ENCODE data around the gene TSC2. TPM values are rescaled to one million over a fixed set of nuclear protein-coding genes. Genes with fewer than 3 reads are reported as not detected.
"Not testable (repeated sequence)": the region's sequence is repeated elsewhere in the genome, so short reads cannot be mapped to it uniquely, and the experiment has no call there.

The TSC2 gene
- polyA plus RNA-seq, 2 donors, result 31.1 to 66.6 TPM

DNA sequence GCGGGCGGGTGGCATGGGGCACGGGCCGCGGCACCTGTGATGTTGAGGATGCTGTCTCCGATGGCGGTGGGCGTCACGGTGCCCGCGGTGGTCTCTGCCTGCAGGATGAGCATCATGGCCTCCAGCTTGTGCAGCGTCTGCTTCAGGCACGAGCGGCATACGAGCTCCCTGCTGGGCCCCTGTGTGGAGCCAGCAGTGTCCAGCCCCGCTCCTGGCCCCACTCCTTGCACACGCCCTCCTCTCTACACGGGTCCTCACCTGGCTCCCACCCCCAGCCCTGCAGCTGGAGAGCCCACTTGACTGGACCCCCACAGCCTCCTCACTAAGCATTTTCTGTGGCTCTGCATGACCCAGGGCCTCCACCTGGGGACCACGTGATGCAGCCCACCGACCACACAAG, 56.7 kb downstream of the TSC2 start:
- not testable (repeated sequence) for H3K9me3 ChIP-seq (ENCODE audit: control insufficient read depth in 2 of 2, insufficient read depth in 1 of 2, low read depth in 1 of 2, low read length in 1 of 2); H3K27me3 ChIP-seq (ENCODE audit: control insufficient read depth in 1 of 2, insufficient read depth in 2 of 2, low read length in 2 of 2); H3K4me3 ChIP-seq (ENCODE audit: low read depth in 1 of 2, low read length in 2 of 2); H3K4me1 ChIP-seq (ENCODE audit: control insufficient read depth in 2 of 2, insufficient read depth in 2 of 2, low read length in 1 of 2); H3K27ac ChIP-seq (ENCODE audit: low read depth in 2 of 2, low read length in 1 of 2)
- peaks cover 3 to 52% of the 10 kb centered on the region in 2 donors for H3K36me3 ChIP-seq (ENCODE audit: control insufficient read depth in 2 of 2, insufficient read depth in 2 of 2, low read length in 1 of 2)
- 82 to 89% methylated on average over 3 to 18 of the region's 20 CpGs for WGBS, 2 donors

DNA sequence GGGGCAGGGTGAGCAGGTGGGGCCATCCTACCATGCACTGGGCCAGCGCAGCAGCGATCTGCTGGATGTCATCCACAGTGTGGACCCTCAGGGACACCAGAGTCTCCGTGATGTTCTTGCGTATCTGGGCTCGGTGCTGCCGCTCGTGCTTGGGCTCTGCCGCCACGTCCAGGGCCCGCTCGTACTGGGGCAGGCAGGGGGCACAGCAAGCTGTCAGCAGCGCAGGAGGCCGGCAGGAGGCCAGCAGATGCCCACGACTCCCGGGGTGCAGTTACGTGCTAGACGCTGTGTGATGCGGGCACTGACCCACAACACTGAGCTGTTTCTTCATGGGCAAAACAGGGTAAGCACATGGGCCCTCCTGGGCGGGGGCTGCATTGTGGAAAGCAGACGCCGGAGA, 57.5 kb downstream of the TSC2 start:
- 89 to 91% methylated on average over 18 to 21 of the region's 21 CpGs for WGBS, 2 donors
- H3K9me3 ChIP-seq (ENCODE audit: control insufficient read depth in 2 of 2, insufficient read depth in 1 of 2, low read depth in 1 of 2, low read length in 1 of 2); H3K4me1 ChIP-seq (ENCODE audit: control insufficient read depth in 2 of 2, insufficient read depth in 2 of 2, low read length in 1 of 2); H3K27me3 ChIP-seq (ENCODE audit: control insufficient read depth in 1 of 2, insufficient read depth in 2 of 2, low read length in 2 of 2); H3K27ac ChIP-seq (ENCODE audit: low read depth in 2 of 2, low read length in 1 of 2); H3K4me3 ChIP-seq (ENCODE audit: low read depth in 1 of 2, low read length in 2 of 2): not testable (repeated sequence)
- H3K36me3 ChIP-seq (ENCODE audit: control insufficient read depth in 2 of 2, insufficient read depth in 2 of 2, low read length in 1 of 2), result peaks cover 3 to 48% of the 10 kb centered on the region in 2 donors

DNA sequence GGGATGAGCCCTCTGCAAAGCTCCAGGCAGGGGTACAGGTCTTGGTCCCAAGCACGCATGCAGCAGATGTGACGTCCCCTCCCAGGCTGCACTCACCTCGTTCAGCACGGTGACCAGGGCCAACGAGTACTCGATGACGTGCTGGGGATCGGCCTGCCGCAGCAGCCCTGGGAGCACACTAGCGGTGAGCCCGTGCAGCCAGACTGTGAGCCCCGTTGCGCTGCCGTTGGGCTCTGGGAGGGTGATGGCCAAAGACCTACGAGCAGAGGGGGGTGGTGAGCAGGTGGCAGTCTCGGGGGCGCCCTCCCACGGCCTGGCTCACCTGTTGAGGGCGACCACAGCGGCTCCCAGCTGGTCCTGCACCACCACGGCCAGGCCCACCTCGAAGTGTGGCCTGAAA, 58.0 kb downstream of the TSC2 start:
- H3K4me1 ChIP-seq (ENCODE audit: control insufficient read depth in 2 of 2, insufficient read depth in 2 of 2, low read length in 1 of 2); H3K4me3 ChIP-seq (ENCODE audit: low read depth in 1 of 2, low read length in 2 of 2); H3K27me3 ChIP-seq (ENCODE audit: control insufficient read depth in 1 of 2, insufficient read depth in 2 of 2, low read length in 2 of 2); H3K9me3 ChIP-seq (ENCODE audit: control insufficient read depth in 2 of 2, insufficient read depth in 1 of 2, low read depth in 1 of 2, low read length in 1 of 2); H3K27ac ChIP-seq (ENCODE audit: low read depth in 2 of 2, low read length in 1 of 2): not testable (repeated sequence)
- peaks cover 3 to 52% of the 10 kb centered on the region in 2 donors for H3K36me3 ChIP-seq (ENCODE audit: control insufficient read depth in 2 of 2, insufficient read depth in 2 of 2, low read length in 1 of 2)
- 78 to 83% methylated on average over 15 to 21 of the region's 22 CpGs for WGBS, 2 donors

DNA sequence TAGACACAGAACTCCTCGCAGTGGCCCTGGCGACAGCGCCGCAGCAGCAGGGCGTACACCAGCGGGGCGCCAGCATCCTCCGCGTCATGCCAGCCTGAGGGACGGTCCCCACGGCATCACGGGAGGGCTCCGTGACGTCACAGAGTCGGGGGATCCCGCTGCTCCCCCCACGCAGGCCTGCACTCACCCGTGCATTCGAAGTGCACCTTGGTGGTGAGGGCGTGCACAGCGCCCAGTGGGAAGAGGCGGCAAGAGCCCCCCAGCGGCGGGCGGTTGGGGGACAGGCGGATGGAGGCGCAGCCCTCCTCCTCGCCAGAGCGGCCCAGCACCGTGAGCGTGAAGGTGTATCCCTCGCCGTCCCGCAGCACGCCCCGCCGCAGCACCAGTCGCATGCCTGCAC, 58.4 kb downstream of the TSC2 start:
- not testable (repeated sequence) for H3K9me3 ChIP-seq (ENCODE audit: control insufficient read depth in 2 of 2, insufficient read depth in 1 of 2, low read depth in 1 of 2, low read length in 1 of 2); H3K4me3 ChIP-seq (ENCODE audit: low read depth in 1 of 2, low read length in 2 of 2); H3K4me1 ChIP-seq (ENCODE audit: control insufficient read depth in 2 of 2, insufficient read depth in 2 of 2, low read length in 1 of 2); H3K27me3 ChIP-seq (ENCODE audit: control insufficient read depth in 1 of 2, insufficient read depth in 2 of 2, low read length in 2 of 2); H3K27ac ChIP-seq (ENCODE audit: low read depth in 2 of 2, low read length in 1 of 2)
- 92 to 95% methylated on average over 38 of the region's 38 CpGs for WGBS, 2 donors
- peaks cover 3 to 56% of the 10 kb centered on the region in 2 donors for H3K36me3 ChIP-seq (ENCODE audit: control insufficient read depth in 2 of 2, insufficient read depth in 2 of 2, low read length in 1 of 2)

DNA sequence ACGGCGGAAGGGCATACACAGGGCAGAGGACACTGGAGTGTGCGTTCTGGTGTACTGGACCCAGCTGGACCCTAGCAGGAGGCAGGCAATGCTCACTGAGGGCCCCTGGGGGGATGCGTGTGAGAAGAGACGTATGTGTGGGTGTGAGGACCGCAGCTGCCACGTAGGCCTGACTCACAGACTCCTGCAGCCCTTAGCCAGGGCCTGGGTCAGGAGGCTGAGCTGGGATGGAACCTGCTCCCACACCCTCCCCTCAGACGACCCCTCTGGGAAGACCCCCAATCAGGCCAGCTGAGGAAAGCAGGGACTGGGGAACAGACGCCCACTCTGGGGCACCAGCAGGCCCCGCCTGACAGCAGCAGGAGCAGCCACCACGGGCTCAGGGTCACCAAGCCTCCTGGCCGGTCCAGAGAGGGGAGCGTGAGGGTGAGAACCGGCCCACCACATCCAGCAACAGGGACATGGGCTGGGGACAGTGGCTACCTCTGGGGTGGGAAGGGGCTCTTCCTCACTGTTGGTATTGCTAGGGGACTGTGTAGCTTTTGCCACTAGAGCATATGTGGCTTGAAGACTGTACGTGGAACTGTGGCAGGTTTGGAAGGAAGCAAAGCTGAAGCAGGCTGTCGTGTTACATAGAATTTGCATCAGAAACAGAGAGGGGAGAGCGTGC, 59.5 kb downstream of the TSC2 start:
- peaks cover 7 to 57% of the 10 kb centered on the region in 2 donors for H3K36me3 ChIP-seq (ENCODE audit: control insufficient read depth in 2 of 2, insufficient read depth in 2 of 2, low read length in 1 of 2)
- H3K4me3 ChIP-seq (ENCODE audit: low read depth in 1 of 2, low read length in 2 of 2); H3K27me3 ChIP-seq (ENCODE audit: control insufficient read depth in 1 of 2, insufficient read depth in 2 of 2, low read length in 2 of 2); H3K9me3 ChIP-seq (ENCODE audit: control insufficient read depth in 2 of 2, insufficient read depth in 1 of 2, low read depth in 1 of 2, low read length in 1 of 2); H3K4me1 ChIP-seq (ENCODE audit: control insufficient read depth in 2 of 2, insufficient read depth in 2 of 2, low read length in 1 of 2); H3K27ac ChIP-seq (ENCODE audit: low read depth in 2 of 2, low read length in 1 of 2): not testable (repeated sequence)
- WGBS, 2 donors, result 74 to 82% methylated on average over 16 to 17 of the region's 17 CpGs

DNA sequence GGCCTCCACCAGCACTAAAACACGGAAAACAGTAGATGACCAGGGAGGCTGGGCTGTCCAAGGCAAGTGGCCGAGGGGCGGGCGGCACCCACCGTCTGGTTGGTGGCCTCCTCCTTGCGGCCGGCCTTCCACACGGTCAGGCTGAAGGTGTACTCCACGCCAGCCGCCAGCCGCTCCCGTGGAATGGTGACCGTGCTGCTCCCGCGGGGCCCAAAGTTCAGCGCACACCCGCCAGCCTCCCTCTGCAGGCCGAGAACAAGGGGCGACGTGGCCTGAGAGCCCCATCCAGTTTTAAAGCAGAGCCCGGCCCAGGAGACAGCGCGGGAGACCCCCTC, 60.0 kb downstream of the TSC2 start:
- H3K4me3 ChIP-seq (ENCODE audit: low read depth in 1 of 2, low read length in 2 of 2); H3K27me3 ChIP-seq (ENCODE audit: control insufficient read depth in 1 of 2, insufficient read depth in 2 of 2, low read length in 2 of 2); H3K27ac ChIP-seq (ENCODE audit: low read depth in 2 of 2, low read length in 1 of 2); H3K4me1 ChIP-seq (ENCODE audit: control insufficient read depth in 2 of 2, insufficient read depth in 2 of 2, low read length in 1 of 2); H3K9me3 ChIP-seq (ENCODE audit: control insufficient read depth in 2 of 2, insufficient read depth in 1 of 2, low read depth in 1 of 2, low read length in 1 of 2): not testable (repeated sequence)
- H3K36me3 ChIP-seq (ENCODE audit: control insufficient read depth in 2 of 2, insufficient read depth in 2 of 2, low read length in 1 of 2), result peaks cover 7 to 55% of the 10 kb centered on the region in 2 donors
- 94% methylated on average over 20 to 23 of the region's 23 CpGs for WGBS, 2 donors

DNA sequence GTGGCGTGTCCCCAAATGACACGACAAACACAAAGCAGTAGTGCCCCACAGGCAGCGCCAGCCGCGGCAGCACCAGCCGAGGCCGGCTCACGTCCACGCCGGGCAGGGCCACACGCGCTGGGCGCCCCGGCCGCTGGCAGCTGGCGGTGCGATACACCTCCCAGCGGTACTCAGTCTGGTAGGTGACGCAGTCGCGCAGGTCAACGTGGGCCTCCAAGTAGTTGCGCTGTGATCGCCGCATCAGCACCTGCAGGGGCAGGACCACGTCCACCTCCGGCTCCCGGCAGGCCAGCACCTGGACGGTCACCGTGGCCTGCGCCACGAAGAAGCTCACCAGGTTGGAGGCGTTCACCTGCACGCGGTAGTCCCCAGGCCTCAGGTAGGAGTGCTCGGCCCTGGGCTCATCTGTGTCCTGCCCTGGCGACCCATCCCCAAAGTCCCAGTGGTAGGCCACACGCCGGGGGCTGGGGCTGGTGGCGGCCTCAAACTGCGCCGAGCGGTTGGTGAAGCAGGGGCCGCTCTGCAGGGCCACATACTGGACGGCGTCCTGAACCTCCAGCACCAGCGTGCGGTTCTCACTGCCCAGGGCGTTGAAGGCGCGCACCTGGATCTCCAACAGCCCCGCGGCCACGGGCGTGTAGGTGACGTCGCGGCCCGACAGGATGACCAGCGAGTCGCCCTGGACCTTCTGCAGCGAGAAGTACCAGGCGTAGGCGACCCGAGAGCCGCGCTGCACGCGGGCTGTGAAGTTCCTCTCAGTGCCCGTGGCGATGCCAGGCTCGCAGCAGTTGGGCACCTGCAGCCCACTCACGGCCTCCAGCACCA, 60.9 kb downstream of the TSC2 start:
- not testable (repeated sequence) for H3K4me1 ChIP-seq (ENCODE audit: control insufficient read depth in 2 of 2, insufficient read depth in 2 of 2, low read length in 1 of 2)
- WGBS, 2 donors, result 96% methylated on average over 70 to 73 of the region's 73 CpGs
- H3K36me3 ChIP-seq (ENCODE audit: control insufficient read depth in 2 of 2, insufficient read depth in 2 of 2, low read length in 1 of 2), result peaks cover 7 to 51% of the 10 kb centered on the region in 2 donors

DNA sequence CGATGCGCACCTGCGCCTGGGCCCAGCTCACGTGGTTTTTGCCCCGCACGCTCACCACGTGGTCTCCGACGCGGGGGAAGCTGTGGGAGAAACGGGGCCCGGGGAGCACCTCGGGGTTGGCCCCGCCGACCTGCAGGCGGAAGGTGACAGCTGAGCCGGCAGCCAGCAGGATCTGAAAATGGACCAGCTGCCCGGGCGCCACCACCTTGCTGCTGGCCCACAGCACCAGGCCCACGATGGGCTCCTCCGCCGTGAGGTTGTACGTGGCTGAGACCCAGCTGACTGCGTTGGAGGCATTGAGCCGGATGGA, 61.4 kb downstream of the TSC2 start:
- H3K27me3 ChIP-seq (ENCODE audit: control insufficient read depth in 1 of 2, insufficient read depth in 2 of 2, low read length in 2 of 2); H3K4me1 ChIP-seq (ENCODE audit: control insufficient read depth in 2 of 2, insufficient read depth in 2 of 2, low read length in 1 of 2); H3K4me3 ChIP-seq (ENCODE audit: low read depth in 1 of 2, low read length in 2 of 2); H3K27ac ChIP-seq (ENCODE audit: low read depth in 2 of 2, low read length in 1 of 2); H3K9me3 ChIP-seq (ENCODE audit: control insufficient read depth in 2 of 2, insufficient read depth in 1 of 2, low read depth in 1 of 2, low read length in 1 of 2): not testable (repeated sequence)
- 90 to 93% methylated on average over 24 to 25 of the region's 25 CpGs for WGBS, 2 donors
- peaks cover 7 to 56% of the 10 kb centered on the region in 2 donors for H3K36me3 ChIP-seq (ENCODE audit: control insufficient read depth in 2 of 2, insufficient read depth in 2 of 2, low read length in 1 of 2)

More for the DNA sequence above, 60.9 kb downstream of the TSC2 start:
- not testable (repeated sequence) for H3K4me3 ChIP-seq (ENCODE audit: low read depth in 1 of 2, low read length in 2 of 2); H3K27me3 ChIP-seq (ENCODE audit: control insufficient read depth in 1 of 2, insufficient read depth in 2 of 2, low read length in 2 of 2); H3K27ac ChIP-seq (ENCODE audit: low read depth in 2 of 2, low read length in 1 of 2); H3K9me3 ChIP-seq (ENCODE audit: control insufficient read depth in 2 of 2, insufficient read depth in 1 of 2, low read depth in 1 of 2, low read length in 1 of 2)

DNA sequence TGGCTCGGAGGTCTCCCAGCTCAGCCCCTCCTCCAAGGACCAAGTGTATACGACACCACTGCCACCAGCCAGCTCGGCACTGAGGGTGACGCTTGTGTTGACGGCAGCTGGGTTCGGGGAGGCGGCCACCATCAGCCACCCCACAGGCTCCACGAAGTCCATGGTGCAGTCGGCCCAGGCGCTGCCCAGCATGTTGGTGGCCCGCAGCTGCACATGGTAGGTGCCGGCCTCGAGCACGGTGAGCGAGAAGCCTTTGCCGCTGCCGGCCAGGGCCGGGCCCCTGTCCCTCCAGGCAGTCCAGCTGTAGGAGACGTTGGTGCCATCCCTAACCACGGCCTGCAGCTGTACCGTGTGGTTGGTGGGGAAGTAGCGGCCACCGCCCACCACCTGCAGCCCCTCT, 62.1 kb downstream of the TSC2 start:
- H3K36me3 ChIP-seq (ENCODE audit: control insufficient read depth in 2 of 2, insufficient read depth in 2 of 2, low read length in 1 of 2), result peaks cover 7 to 58% of the 10 kb centered on the region in 2 donors

More for the DNA sequence above, 62.1 kb downstream of the TSC2 start:
- H3K27ac ChIP-seq (ENCODE audit: low read depth in 2 of 2, low read length in 1 of 2); H3K27me3 ChIP-seq (ENCODE audit: control insufficient read depth in 1 of 2, insufficient read depth in 2 of 2, low read length in 2 of 2); H3K4me1 ChIP-seq (ENCODE audit: control insufficient read depth in 2 of 2, insufficient read depth in 2 of 2, low read length in 1 of 2); H3K4me3 ChIP-seq (ENCODE audit: low read depth in 1 of 2, low read length in 2 of 2); H3K9me3 ChIP-seq (ENCODE audit: control insufficient read depth in 2 of 2, insufficient read depth in 1 of 2, low read depth in 1 of 2, low read length in 1 of 2): not testable (repeated sequence)
- WGBS, 2 donors, result 90 to 92% methylated on average over 15 to 23 of the region's 23 CpGs

All from esophagus (tissue), 2 donors.